Measurements from ENCODE around the gene POLK.

- no peak for TF ChIP-seq EZH2phosphoT487 (IDR thresholded peaks at IDR 0.05; ENCODE audit: borderline replicate concordance, low read depth, low read length)
- TF ChIP-seq, protein P1, sequence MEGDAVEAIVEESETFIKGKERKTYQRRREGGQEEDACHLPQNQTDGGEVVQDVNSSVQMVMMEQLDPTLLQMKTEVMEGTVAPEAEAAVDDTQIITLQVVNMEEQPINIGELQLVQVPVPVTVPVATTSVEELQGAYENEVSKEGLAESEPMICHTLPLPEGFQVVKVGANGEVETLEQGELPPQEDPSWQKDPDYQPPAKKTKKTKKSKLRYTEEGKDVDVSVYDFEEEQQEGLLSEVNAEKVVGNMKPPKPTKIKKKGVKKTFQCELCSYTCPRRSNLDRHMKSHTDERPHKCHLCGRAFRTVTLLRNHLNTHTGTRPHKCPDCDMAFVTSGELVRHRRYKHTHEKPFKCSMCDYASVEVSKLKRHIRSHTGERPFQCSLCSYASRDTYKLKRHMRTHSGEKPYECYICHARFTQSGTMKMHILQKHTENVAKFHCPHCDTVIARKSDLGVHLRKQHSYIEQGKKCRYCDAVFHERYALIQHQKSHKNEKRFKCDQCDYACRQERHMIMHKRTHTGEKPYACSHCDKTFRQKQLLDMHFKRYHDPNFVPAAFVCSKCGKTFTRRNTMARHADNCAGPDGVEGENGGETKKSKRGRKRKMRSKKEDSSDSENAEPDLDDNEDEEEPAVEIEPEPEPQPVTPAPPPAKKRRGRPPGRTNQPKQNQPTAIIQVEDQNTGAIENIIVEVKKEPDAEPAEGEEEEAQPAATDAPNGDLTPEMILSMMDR (conservative IDR thresholded peaks at IDR 0.05; ENCODE audit: low read length) = no peak
Observed at GRCh38 chr5:75545131-75545530, 33.4 kb downstream of the POLK start.
